K562 (cell line): ENCODE data around the gene USP32. TPM values are rescaled to one million over a fixed set of nuclear protein-coding genes. Genes with fewer than 3 reads are reported as not detected.

Experiments
- ATAC-seq: fragments of 200-7000 bp; cut with Tn5 transposase; 3 replicates; pipeline ENCODE4 v1.9.1; 2020; ENCODE audit warnings: moderate library complexity
- BruUV-seq: library from RNA; stranded (reverse); fragments of 400-500 nt; replicated peaks from 2 replicates; lab custom pipeline; 2021; lab: Mats Ljungman, UMichigan
- CTCF ChIA-PET: fragments of 300-600 bp; formaldehyde crosslinking; extraction: SDS; loops from one replicate; lab custom pipeline; 2021; ENCODE audit warnings: low intra/inter-chr PET ratio; lab: Yijun Ruan, JAX
- POLR2A ChIA-PET: fragments of 300-600, 350-650 bp; sonication (Branson Sonifier 250); formaldehyde crosslinking; extraction: SDS; loops from one replicate; lab custom pipeline; 2021; ENCODE audit warnings: antibody characterized with exemption, inconsistent platforms; lab: Yijun Ruan, JAX
- DNase-seq, 4 experiments: peaks; one replicate each; pipeline versions ENCODE4 v3.0.0 to v3.0.0-alpha.2; 2011 to 2018; ENCODE audit warnings: low spot score in 3 of 4, mixed read lengths in 3 of 4; ENCODE audit errors: extremely low read depth in 1 of 4
- FAIRE-seq: peaks from 2 replicates; lab custom pipeline; 2011; peaks lifted over from hg19 to GRCh38; lab: Jason Lieb, UNC
- H2AFZ ChIP-seq: 2 replicates; pipeline ENCODE4 v1.6.0; 2011; ENCODE audit warnings: low read depth, low read length, control low read depth, inconsistent platforms
- H3K27ac ChIP-seq: fragments of 200-600 bp; 3 replicates; pipeline ENCODE4 v1.8.0; 2011; ENCODE audit warnings: low read depth, mild to moderate bottlenecking, control low read depth, inconsistent platforms, low read length, moderate library complexity, mixed read lengths; ENCODE audit errors: extremely low read depth
- H3K27me3 ChIP-seq, 2 experiments: fragments of 300-600 bp in 1 of 2; 2 replicates in 1 of 2; 3 replicates in 1 of 2; pipeline versions ENCODE4 v1.6.0 to v1.8.0; 2011; ENCODE audit warnings: inconsistent platforms in 2 of 2, low read length in 2 of 2, mild to moderate bottlenecking in 1 of 2, mixed read lengths in 1 of 2, moderate library complexity in 1 of 2; ENCODE audit not compliant: control insufficient read depth in 2 of 2, insufficient read depth in 2 of 2
- H3K36me3 ChIP-seq: fragments of 300-600 bp; 3 replicates; pipeline ENCODE4 v1.8.0; 2011; ENCODE audit warnings: mild to moderate bottlenecking, low read length, inconsistent platforms; ENCODE audit not compliant: control insufficient read depth, insufficient read depth
- H3K4me1 ChIP-seq, 2 experiments: fragments of 200-600 bp in 1 of 2; replicated peaks in 1 of 2; 2 replicates in 1 of 2; 3 replicates in 1 of 2; pipeline versions ENCODE4 v1.5.1 to v1.8.0; 2011; ENCODE audit warnings: inconsistent platforms in 2 of 2, low read length in 2 of 2, mild to moderate bottlenecking in 1 of 2, mixed read lengths in 1 of 2, moderate library complexity in 1 of 2; ENCODE audit not compliant: control insufficient read depth in 2 of 2, insufficient read depth in 2 of 2
- H3K4me2 ChIP-seq: 2 replicates; pipeline ENCODE4 v1.6.1; 2011; ENCODE audit warnings: low read length, control low read depth, inconsistent platforms, mixed read lengths; ENCODE audit not compliant: insufficient read depth
- H3K4me3 ChIP-seq: fragments of 200-600 bp; sonication (generic), shearing (Covaris generic); 2 replicates; pipeline ENCODE4 v1.5.1; 2016; ENCODE audit warnings: control low read depth, inconsistent platforms
- H3K79me2 ChIP-seq: fragments of 200-600 bp; 3 replicates; pipeline ENCODE4 v1.8.0; 2011; ENCODE audit warnings: low read length, inconsistent platforms; ENCODE audit not compliant: control insufficient read depth, insufficient read depth
- H3K9ac ChIP-seq, 2 experiments: 2 replicates each; pipeline versions ENCODE4 v1.6.0 to v1.6.1; 2011; ENCODE audit warnings: low read depth in 2 of 2, low read length in 2 of 2, control low read depth in 1 of 2, inconsistent platforms in 1 of 2, mild to moderate bottlenecking in 1 of 2, mixed read lengths in 1 of 2; ENCODE audit not compliant: insufficient read depth in 1 of 2
- H3K9me1 ChIP-seq: one replicate; pipeline ENCODE4 v1.6.0; 2011; ENCODE audit warnings: inconsistent platforms, mild to moderate bottlenecking, low read length, moderate library complexity; ENCODE audit not compliant: control insufficient read depth, insufficient read depth
- H3K9me3 ChIP-seq: replicated peaks from 2 replicates; pipeline ENCODE4 v1.5.1; 2011; ENCODE audit warnings: low read depth, low read length, inconsistent platforms; ENCODE audit not compliant: control insufficient read depth, insufficient read depth
- H4K20me1 ChIP-seq: replicated peaks from 2 replicates; pipeline ENCODE4 v1.6.1; 2011; ENCODE audit warnings: low read length, inconsistent platforms, mixed read lengths; ENCODE audit not compliant: control insufficient read depth, insufficient read depth
- HDAC6 ChIP-seq: IDR thresholded peaks from 2 replicates; pipeline ENCODE4 v1.6.1; 2012; ENCODE audit warnings: low read depth, mild to moderate bottlenecking, control low read depth, inconsistent platforms, low read length, moderate library complexity
- RAD21 ChIP-seq, 2 experiments: fragments of 250-450 bp in 1 of 2; fragments of 450-650 bp in 1 of 2; sonication (Bioruptor Pico) in 1 of 2; formaldehyde crosslinking in 1 of 2; IDR thresholded peaks in 1 of 2; conservative IDR thresholded peaks in 1 of 2; 2 replicates each; pipeline versions ENCODE4 v1.4.0 to v1.8.0; 2020 to 2022; ENCODE audit warnings: mild to moderate bottlenecking in 2 of 2, moderate library complexity in 1 of 2
- SETDB1 ChIP-seq: IDR thresholded peaks from one replicate; pipeline ENCODE4 v1.6.1; 2012; ENCODE audit warnings: low read length, control low read depth, inconsistent platforms
- TAF7 ChIP-seq: fragments of 450-650 bp; IDR thresholded peaks from 2 replicates; pipeline ENCODE4 v1.6.1; 2016; ENCODE audit warnings: missing genetic modification characterization, missing compliant biosample characterization
- TRIM28 ChIP-seq: fragments of 450-650 bp; IDR thresholded peaks from 2 replicates; pipeline ENCODE4 v1.6.1; 2017
- ZBTB11 ChIP-seq, 3 experiments: fragments of 200-800 bp in 1 of 3; fragments of 250-450 bp in 1 of 3; fragments of 450-650 bp in 1 of 3; sonication (Bioruptor Pico) in 1 of 3; sonication (Bioruptor generic) in 1 of 3; formaldehyde crosslinking in 1 of 3; IDR thresholded peaks; 2 replicates each; pipeline versions ENCODE4 v1.6.1 to v1.8.0; 2016 to 2022; ENCODE audit warnings: mild to moderate bottlenecking in 2 of 3, missing genetic modification characterization in 2 of 3, missing compliant biosample characterization in 1 of 3, moderate library complexity in 1 of 3
- WGBS: fragments of 100-300 bp; shearing (Covaris generic); methylation state at CpG from one replicate; pipeline ENCODE4 v1.1.6; 2016; ENCODE audit warnings: low coverage, mixed read lengths; ENCODE audit not compliant: insufficient coverage; ENCODE audit errors: missing lambda C conversion rate; 5-methylcytosine and 5-hydroxymethylcytosine counted together
- in situ Hi-C: fragments of 300-500 bp; cut with MboI; formaldehyde crosslinking; loops from 4 replicates; pipeline ENCODE4 v1.15.0; 2018; ENCODE audit warnings: inconsistent platforms, mixed read lengths
- intact Hi-C: fragments of 100-400 bp; cut with micrococcal nuclease; formaldehyde crosslinking; loops from 2 replicates; pipeline ENCODE4 v1.14.2; 2022
- polyA plus RNA-seq, 8 experiments: library from polyadenylated mRNA; depleted of rRNA in 4 of 8; stranded (reverse) in 5 of 8; unstranded in 3 of 8; fragments of >200 nt; fragmentation: Nextera tagmentation in 2 of 8; fragmentation: Illumina TruSeq in 1 of 8; extraction: Ambion mirVana in 2 of 8; extraction: Trizol in 1 of 8; gene quantifications; 2 replicates each; pipeline versions ENCODE4 v1.2.1 to v1.2.3, GENCODE V29; 2011 to 2014; ENCODE audit warnings: inconsistent platforms in 1 of 8, missing spikeins in 1 of 8
- total RNA-seq, 7 experiments: library from RNA; depleted of rRNA in 6 of 7; stranded (reverse); fragments of >200 nt in 6 of 7; fragmentation: Illumina TruSeq in 2 of 7; extraction: Trizol in 2 of 7; gene quantifications; 2 replicates each; pipeline versions ENCODE4 v1.2.1 to v1.2.3, GENCODE V29; 2011 to 2021; ENCODE audit warnings: low replicate concordance in 1 of 7
- TF ChIP-seq, protein P1 (sequence below): fragments of 450-650 bp; IDR thresholded peaks from 2 replicates; pipeline ENCODE4 v1.6.1; 2016

Gene USP32
- total and polyA plus RNA-seq, 9 of the 15 experiments (the other 6 are each of a cell fraction or from before 2014, with no cell fraction given) = 18.0 to 69.3 (median 47.1) TPM

DNA sequence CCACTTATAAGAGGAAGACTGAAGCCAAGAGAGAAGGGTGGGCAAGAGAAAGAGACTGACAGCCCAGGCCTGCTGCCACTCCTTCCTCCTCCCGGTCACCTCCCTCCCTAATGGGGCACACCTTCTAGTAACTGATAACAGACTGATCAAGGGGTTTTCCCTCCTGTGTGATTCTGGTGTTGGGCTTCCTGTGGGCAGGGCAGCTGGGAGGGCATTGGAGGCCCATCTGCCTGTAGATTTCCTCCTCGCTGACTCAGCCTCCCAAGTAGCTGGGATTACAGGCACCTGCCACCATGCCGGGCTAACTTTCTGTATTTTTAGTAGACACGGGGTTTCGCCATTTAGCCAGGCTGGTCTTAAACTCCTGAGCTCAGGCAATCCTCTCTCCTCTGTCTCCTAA lies 226.0 kb downstream of the USP32 start:
- Histone ChIP-seq H3K27me3 (no peaks in the 10 kb centered on the region), H4K20me1 (no peaks in the 10 kb centered on the region), H3K27ac (no peak overlapping the region), H3K9me1 (no peaks in the 10 kb centered on the region), H3K9ac (peak overlapping the region in 1 of 2 experiments; percentile 65; a peak in 1 of 4 replicates), H3K4me1 (peaks cover 23 to 29% of the 10 kb centered on the region in 2 experiments), H3K4me2 (no peak overlapping the region), H3K4me3 (no peak overlapping the region), H3K79me2 (no peaks in the 10 kb centered on the region), H3K9me3 (no peaks in the 10 kb centered on the region), H3K36me3 (no peaks in the 10 kb centered on the region), H2AFZ (no peak overlapping the region)
- in situ Hi-C loops = no loop called here
- ChIA-PET POLR2A (no interaction called here), CTCF (no interaction called here)
- TF ChIP-seq TRIM28 (no peak), RAD21 (CRISPR knock-in tag; conservative IDR thresholded peaks at IDR 0.05 in 1 of 2, IDR thresholded peaks at IDR 0.05 in 1 of 2) (no peak), TAF7 (no peak), ZBTB11 (CRISPR knock-in tag; IDR thresholded peaks at IDR 0.05) (peak in 1 of 3 experiments; percentile 53; a peak in 1 of 6 replicates), HDAC6 (no peak), SETDB1 (no peak)
- TF ChIP-seq, protein P1, sequence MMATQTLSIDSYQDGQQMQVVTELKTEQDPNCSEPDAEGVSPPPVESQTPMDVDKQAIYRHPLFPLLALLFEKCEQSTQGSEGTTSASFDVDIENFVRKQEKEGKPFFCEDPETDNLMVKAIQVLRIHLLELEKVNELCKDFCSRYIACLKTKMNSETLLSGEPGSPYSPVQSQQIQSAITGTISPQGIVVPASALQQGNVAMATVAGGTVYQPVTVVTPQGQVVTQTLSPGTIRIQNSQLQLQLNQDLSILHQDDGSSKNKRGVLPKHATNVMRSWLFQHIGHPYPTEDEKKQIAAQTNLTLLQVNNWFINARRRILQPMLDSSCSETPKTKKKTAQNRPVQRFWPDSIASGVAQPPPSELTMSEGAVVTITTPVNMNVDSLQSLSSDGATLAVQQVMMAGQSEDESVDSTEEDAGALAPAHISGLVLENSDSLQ = 0 out of 2 replicates have a peak, but pooled peaks have one; percentile 14
- BruUV-seq = no TSS peak
- WGBS = 17% methylated on average over 5 of the region's 5 CpGs
- intact Hi-C loops = no loop called here
- DNase-seq = peak in 2 of 4 experiments; percentile 6 to 12
- FAIRE-seq = peak; percentile 23
- ATAC-seq = no peak
